Measurements from ENCODE around the gene TFF1. TPM values are rescaled to one million over a fixed set of nuclear protein-coding genes. Genes with fewer than 3 reads are reported as not detected.

The TFF1 gene
- total RNA-seq, 2 experiments from 2014 or later, result not detected

DNA sequence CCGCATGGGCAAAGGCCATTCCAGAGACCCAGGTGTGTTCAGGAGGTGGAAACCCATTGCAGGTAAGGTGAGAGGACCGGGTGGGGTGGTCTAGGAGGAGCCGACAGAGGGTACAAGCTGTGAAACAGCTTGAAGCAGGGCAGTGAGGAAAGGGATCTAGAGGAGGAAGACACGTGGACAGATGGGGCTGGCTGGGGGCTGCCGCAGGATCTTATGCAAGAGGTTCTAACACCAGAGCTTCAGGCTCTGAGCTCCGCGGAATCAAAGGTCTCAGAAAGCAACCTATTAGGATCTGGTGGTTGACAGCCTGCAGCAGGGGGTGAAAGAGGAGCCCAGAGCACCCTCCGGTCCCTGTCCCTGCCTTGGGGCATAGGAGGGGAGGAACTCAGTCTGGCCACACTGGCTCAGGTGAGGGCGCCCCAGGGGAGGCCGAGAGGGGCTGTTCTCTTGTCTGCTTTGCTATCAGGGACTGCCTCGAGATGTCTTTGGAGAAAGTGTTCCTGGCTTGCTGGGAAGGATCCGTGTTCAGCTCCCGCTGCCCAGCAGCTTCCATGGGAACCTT is 1.9 kb downstream of the TFF1 start:
- no peak overlapping the region for H3K27ac ChIP-seq (ENCODE audit: low read depth, low read length, poor library complexity, severe bottlenecking)
- 0 out of 2 replicates have a peak, but pooled peaks cover 8% of the 10 kb centered on the region for H3K9me3 ChIP-seq (ENCODE audit: low read length)
- no peak for DNase-seq (ENCODE audit: low spot score)
- intact Hi-C loops (cut with micrococcal nuclease; ENCODE audit: unreplicated experiment), result loop anchor here (10.0 kb wide), 1 partner anchor 90 kb away; no protein-coding TSS in a partner anchor
- ChIA-PET CTCF (ENCODE audit: unreplicated experiment) (no interaction called here), POLR2A (no interaction called here)
- no peaks in the 10 kb centered on the region for H4K20me1 ChIP-seq (ENCODE audit: insufficient read depth, low read length)
- no TSS peak for BruUV-seq (replicated peaks)
- TF ChIP-seq EZH2phosphoT487 (IDR thresholded peaks at IDR 0.05; ENCODE audit: borderline replicate concordance, low read depth, low read length), result no peak
- TF ChIP-seq, protein P1, sequence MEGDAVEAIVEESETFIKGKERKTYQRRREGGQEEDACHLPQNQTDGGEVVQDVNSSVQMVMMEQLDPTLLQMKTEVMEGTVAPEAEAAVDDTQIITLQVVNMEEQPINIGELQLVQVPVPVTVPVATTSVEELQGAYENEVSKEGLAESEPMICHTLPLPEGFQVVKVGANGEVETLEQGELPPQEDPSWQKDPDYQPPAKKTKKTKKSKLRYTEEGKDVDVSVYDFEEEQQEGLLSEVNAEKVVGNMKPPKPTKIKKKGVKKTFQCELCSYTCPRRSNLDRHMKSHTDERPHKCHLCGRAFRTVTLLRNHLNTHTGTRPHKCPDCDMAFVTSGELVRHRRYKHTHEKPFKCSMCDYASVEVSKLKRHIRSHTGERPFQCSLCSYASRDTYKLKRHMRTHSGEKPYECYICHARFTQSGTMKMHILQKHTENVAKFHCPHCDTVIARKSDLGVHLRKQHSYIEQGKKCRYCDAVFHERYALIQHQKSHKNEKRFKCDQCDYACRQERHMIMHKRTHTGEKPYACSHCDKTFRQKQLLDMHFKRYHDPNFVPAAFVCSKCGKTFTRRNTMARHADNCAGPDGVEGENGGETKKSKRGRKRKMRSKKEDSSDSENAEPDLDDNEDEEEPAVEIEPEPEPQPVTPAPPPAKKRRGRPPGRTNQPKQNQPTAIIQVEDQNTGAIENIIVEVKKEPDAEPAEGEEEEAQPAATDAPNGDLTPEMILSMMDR (conservative IDR thresholded peaks at IDR 0.05; ENCODE audit: low read length), result no peak
- peaks cover 26% of the 10 kb centered on the region for H3K4me1 ChIP-seq (ENCODE audit: insufficient read depth, low read length, poor library complexity, severe bottlenecking)
- H3K4me3 ChIP-seq (ENCODE audit: low read depth, low read length, poor library complexity, severe bottlenecking), result no peak overlapping the region
- no peak overlapping the region for H3K4me2 ChIP-seq (ENCODE audit: low read length)
- no peaks in the 10 kb centered on the region for H3K79me2 ChIP-seq (ENCODE audit: insufficient read depth, low read depth, low read length)
- no peak overlapping the region for H2AFZ ChIP-seq (ENCODE audit: low read length)
- H3K36me3 ChIP-seq (ENCODE audit: insufficient read depth, low read length), result no peaks in the 10 kb centered on the region
- no peaks in the 10 kb centered on the region for H3K9me2 ChIP-seq (ENCODE audit: insufficient read depth, low read length)

DNA sequence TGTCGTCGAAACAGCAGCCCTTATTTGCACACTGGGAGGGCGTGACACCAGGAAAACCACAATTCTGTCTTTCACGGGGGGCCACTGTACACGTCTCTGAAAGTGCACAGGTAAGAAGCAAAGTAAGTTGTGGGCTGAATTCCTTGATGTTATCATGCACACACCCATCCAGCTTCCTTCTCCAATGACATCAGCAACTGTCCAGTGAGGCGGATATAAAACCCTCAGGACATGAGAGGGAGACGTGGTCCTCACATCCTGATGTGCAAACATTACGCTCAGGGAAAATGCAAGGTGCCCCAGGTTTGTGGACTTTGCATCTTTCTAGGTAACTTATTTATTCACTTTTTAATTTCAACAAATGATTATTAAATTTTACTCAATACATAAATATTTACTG is 3.0 kb downstream of the TFF1 start:
- no TSS peak for BruUV-seq (replicated peaks)
- Histone ChIP-seq H2AFZ (ENCODE audit: low read length) (no peak overlapping the region), H3K79me2 (ENCODE audit: insufficient read depth, low read depth, low read length) (no peaks in the 10 kb centered on the region), H3K36me3 (ENCODE audit: insufficient read depth, low read length) (no peaks in the 10 kb centered on the region), H3K4me3 (ENCODE audit: low read depth, low read length, poor library complexity, severe bottlenecking) (no peak overlapping the region), H3K4me2 (ENCODE audit: low read length) (no peak overlapping the region; the same call in 1 of the 2 replicates), H3K9me3 (ENCODE audit: low read length) (0 out of 2 replicates have a peak, but pooled peaks cover 8% of the 10 kb centered on the region), H3K4me1 (ENCODE audit: insufficient read depth, low read length, poor library complexity, severe bottlenecking) (peaks cover 26% of the 10 kb centered on the region), H4K20me1 (ENCODE audit: insufficient read depth, low read length) (no peaks in the 10 kb centered on the region), H3K9me2 (ENCODE audit: insufficient read depth, low read length) (no peaks in the 10 kb centered on the region), H3K27ac (ENCODE audit: low read depth, low read length, poor library complexity, severe bottlenecking) (no peak overlapping the region)
- ChIA-PET CTCF (ENCODE audit: unreplicated experiment) (no interaction called here), POLR2A (interaction anchor here (0.7 to 1.5 kb wide), 5 partner anchors 14 to 149 kb away, joined by 3 to 4 read pairs (median 4); no protein-coding TSS in a partner anchor)
- no peak for TF ChIP-seq EZH2phosphoT487 (IDR thresholded peaks at IDR 0.05; ENCODE audit: borderline replicate concordance, low read depth, low read length)
- TF ChIP-seq, protein P1 (conservative IDR thresholded peaks at IDR 0.05; ENCODE audit: low read length), result no peak
- no peak for DNase-seq (ENCODE audit: low spot score)
- intact Hi-C loops (cut with micrococcal nuclease; ENCODE audit: unreplicated experiment), result loop anchor here (10.0 kb wide), 1 partner anchor 91 kb away; no protein-coding TSS in a partner anchor

DNA sequence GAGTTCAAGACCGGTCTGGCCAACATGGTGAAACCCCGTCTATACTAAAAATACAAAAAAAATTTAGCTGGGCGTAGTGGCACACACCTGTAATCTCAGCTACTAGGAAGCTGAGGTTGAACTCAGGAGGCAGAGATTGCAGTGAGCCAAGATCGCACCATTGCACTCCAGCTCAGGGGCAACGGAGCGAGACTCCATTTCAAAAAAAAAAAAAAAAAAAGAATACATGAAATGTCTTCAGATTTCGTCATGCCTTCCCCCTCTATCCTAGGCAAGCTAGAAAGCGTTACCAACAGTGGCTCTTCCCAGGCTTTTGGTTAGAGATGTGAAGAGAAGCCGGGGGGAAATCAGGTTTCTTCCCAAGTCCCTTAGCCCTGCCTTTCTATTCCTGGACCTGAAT is 3.6 kb downstream of the TFF1 start:
- peak; percentile 57 for DNase-seq (ENCODE audit: low spot score)
- ChIA-PET POLR2A (interaction anchor here (0.5 to 1.5 kb wide), 4 partner anchors 20 to 595 kb away, joined by 3 to 4 read pairs (median 3); no protein-coding TSS in a partner anchor), CTCF (ENCODE audit: unreplicated experiment) (no interaction called here)
- Histone ChIP-seq H3K4me1 (ENCODE audit: insufficient read depth, low read length, poor library complexity, severe bottlenecking) (peaks cover 26% of the 10 kb centered on the region), H3K4me2 (ENCODE audit: low read length) (peak overlapping the region; percentile 18; the same call in 1 of the 2 replicates), H3K9me2 (ENCODE audit: insufficient read depth, low read length) (no peaks in the 10 kb centered on the region), H3K27ac (ENCODE audit: low read depth, low read length, poor library complexity, severe bottlenecking) (no peak overlapping the region), H4K20me1 (ENCODE audit: insufficient read depth, low read length) (no peaks in the 10 kb centered on the region), H3K4me3 (ENCODE audit: low read depth, low read length, poor library complexity, severe bottlenecking) (no peak overlapping the region), H3K9me3 (ENCODE audit: low read length) (0 out of 2 replicates have a peak, but pooled peaks cover 8% of the 10 kb centered on the region), H3K79me2 (ENCODE audit: insufficient read depth, low read depth, low read length) (no peaks in the 10 kb centered on the region), H3K36me3 (ENCODE audit: insufficient read depth, low read length) (no peaks in the 10 kb centered on the region), H2AFZ (ENCODE audit: low read length) (no peak overlapping the region)
- no TSS peak for BruUV-seq (replicated peaks)
- intact Hi-C loops (cut with micrococcal nuclease; ENCODE audit: unreplicated experiment), result loop anchor here (10.0 kb wide), 1 partner anchor 92 kb away; no protein-coding TSS in a partner anchor
- no peak for TF ChIP-seq EZH2phosphoT487 (IDR thresholded peaks at IDR 0.05; ENCODE audit: borderline replicate concordance, low read depth, low read length)
- TF ChIP-seq, protein P1 (conservative IDR thresholded peaks at IDR 0.05; ENCODE audit: low read length), result no peak
